ENCODE measurements around the gene POLR1A. TPM values are rescaled to one million over a fixed set of nuclear protein-coding genes. Genes with fewer than 3 reads are reported as not detected.

The POLR1A gene
- total RNA-seq, 4 donors from 2014 or later, result 13.3 to 22.4 (median 16.6) TPM

GRCh38 chr2:85983766-85984165, 121.9 kb downstream of the POLR1A start:
- WGBS, result 92% methylated on average over 6 of the region's 6 CpGs
- TF ChIP-seq POLR2A (IDR thresholded peaks at IDR 0.05; ENCODE audit: low read depth) (no peak), EP300 (IDR thresholded peaks at IDR 0.05) (no peak), POLR2AphosphoS5 (IDR thresholded peaks at IDR 0.05) (no peak)
- Histone ChIP-seq H3K4me3 (no peak overlapping the region), H3K27ac (replicated peaks in 1 of 4) (no peak overlapping the region), H3K9me3 (no peaks in the 10 kb centered on the region), H3K27me3 (no peaks in the 10 kb centered on the region), H3K4me1 (peaks cover 8 to 27% (median 21%) of the 10 kb centered on the region in 4 donors), H3K36me3 (no peaks in the 10 kb centered on the region)
- intact Hi-C loops (cut with DNase I), result no loop called here
- no peak for DNase-seq (ENCODE audit: extremely low spot score)

DNA sequence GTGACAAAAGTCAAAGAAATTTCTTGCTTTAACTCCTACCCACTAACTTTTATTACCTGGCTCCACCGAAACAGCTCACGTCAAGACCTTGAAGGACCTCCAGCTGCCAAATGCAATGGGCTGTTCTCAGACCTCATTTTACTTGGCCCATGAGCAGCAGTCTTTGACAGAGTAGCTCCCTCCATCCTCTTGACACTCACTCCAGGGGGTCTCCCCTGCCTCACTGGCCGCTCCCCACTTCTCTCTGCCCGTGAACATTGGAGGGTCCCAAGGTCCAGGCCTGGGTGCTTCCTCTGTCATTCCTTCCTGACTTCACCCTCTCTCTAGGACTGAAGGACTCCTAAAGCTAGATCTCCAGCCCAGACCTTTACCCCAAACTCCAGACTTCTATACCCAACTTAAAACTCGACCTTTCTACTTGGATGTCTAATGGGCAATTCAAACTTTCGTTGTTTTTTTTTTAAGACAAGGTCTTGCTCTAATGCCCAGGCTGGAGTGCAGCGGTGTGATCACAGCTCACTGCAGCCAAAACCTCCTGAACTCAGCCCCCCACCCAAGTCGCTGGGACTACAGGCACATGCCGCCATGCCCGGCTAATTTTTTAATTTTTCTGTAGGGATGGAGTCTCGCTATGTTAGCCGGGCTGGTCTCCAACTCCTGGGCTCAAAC, 124.0 kb downstream of the POLR1A start:
- Histone ChIP-seq H3K4me3 (no peak overlapping the region), H3K27me3 (no peaks in the 10 kb centered on the region)
- WGBS, result 91% methylated on average over 12 of the region's 12 CpGs

DNA sequence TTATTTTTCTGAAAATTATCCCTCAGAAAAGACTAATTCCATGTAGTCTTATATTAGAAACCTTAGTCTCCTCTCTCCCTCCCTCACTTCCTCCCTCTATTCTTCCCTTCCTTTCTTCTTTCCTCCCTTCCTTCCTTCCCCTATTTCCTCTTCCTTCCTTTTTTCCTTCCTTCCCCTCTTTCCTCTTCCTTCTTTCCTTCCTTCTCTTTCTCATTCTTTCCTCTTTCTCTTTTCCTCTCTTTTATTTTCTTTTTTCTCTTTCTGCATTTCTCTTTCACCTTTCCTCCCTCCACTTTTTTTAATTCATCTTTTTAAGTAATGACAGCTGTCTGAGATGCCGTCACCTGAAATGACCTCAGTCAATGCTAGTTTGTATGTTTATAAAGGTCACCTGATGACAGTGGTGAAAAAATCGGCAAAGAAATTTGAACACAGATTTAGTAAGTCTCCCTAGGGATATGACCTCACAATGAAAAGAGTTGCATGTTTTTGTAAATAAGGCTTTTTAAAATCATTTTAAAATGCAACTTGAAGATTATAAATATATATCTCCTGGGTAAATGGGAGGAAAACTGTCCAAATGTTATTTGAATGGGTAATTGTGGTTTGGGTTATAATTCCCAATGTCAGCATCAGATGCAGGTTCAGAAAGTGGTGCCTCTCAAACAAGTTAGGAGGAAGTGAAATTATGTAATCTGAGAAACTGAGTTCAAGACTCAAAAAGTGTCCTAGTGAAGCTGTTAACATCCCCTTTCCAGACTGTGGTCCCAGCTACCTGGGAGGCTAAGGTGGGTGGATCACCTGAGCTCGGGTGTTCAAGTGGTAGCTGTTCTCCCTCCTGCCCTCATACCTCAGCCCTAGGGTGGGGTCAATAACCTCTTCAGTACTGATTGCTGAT, 126.6 kb downstream of the POLR1A start:
- 45% methylated on average over 3 of the region's 3 CpGs for WGBS
- intact Hi-C loops (cut with DNase I), result no loop called here
- Histone ChIP-seq H3K27ac (replicated peaks in 1 of 4) (no peak overlapping the region), H3K4me1 (peaks cover 17 to 31% (median 23%) of the 10 kb centered on the region in 4 donors), H3K4me3 (no peak overlapping the region), H3K36me3 (no peaks in the 10 kb centered on the region), H3K9me3 (no peaks in the 10 kb centered on the region), H3K27me3 (no peaks in the 10 kb centered on the region)
- TF ChIP-seq POLR2A (IDR thresholded peaks at IDR 0.05; ENCODE audit: low read depth) (no peak), POLR2AphosphoS5 (IDR thresholded peaks at IDR 0.05) (no peak), EP300 (IDR thresholded peaks at IDR 0.05) (no peak)
- TF ChIP-seq, protein P1, sequence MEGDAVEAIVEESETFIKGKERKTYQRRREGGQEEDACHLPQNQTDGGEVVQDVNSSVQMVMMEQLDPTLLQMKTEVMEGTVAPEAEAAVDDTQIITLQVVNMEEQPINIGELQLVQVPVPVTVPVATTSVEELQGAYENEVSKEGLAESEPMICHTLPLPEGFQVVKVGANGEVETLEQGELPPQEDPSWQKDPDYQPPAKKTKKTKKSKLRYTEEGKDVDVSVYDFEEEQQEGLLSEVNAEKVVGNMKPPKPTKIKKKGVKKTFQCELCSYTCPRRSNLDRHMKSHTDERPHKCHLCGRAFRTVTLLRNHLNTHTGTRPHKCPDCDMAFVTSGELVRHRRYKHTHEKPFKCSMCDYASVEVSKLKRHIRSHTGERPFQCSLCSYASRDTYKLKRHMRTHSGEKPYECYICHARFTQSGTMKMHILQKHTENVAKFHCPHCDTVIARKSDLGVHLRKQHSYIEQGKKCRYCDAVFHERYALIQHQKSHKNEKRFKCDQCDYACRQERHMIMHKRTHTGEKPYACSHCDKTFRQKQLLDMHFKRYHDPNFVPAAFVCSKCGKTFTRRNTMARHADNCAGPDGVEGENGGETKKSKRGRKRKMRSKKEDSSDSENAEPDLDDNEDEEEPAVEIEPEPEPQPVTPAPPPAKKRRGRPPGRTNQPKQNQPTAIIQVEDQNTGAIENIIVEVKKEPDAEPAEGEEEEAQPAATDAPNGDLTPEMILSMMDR (IDR thresholded peaks at IDR 0.05), result no peak
- DNase-seq (ENCODE audit: extremely low spot score), result no peak

More for the DNA sequence above, 124.0 kb downstream of the POLR1A start:
- DNase-seq (ENCODE audit: extremely low spot score), result no peak
- intact Hi-C loops (cut with DNase I), result no loop called here
- Histone ChIP-seq H3K27ac (replicated peaks in 1 of 4) (no peak overlapping the region), H3K9me3 (no peaks in the 10 kb centered on the region), H3K36me3 (no peaks in the 10 kb centered on the region), H3K4me1 (peaks cover 10 to 19% (median 12%) of the 10 kb centered on the region in 4 donors)
- TF ChIP-seq POLR2A (IDR thresholded peaks at IDR 0.05; ENCODE audit: low read depth) (no peak), POLR2AphosphoS5 (IDR thresholded peaks at IDR 0.05) (no peak), EP300 (IDR thresholded peaks at IDR 0.05) (no peak)
- TF ChIP-seq, protein P1 (IDR thresholded peaks at IDR 0.05), result no peak

GRCh38 chr2:85976106-85976920, 129.4 kb downstream of the POLR1A start:
- Histone ChIP-seq H3K4me3 (no peak overlapping the region), H3K27me3 (no peaks in the 10 kb centered on the region), H3K4me1 (peaks cover 17 to 31% (median 23%) of the 10 kb centered on the region in 4 donors), H3K9me3 (no peaks in the 10 kb centered on the region), H3K36me3 (no peaks in the 10 kb centered on the region), H3K27ac (replicated peaks in 1 of 4) (peak overlapping the region in 1 of 4 donors; percentile 5)
- TF ChIP-seq, protein P1 (IDR thresholded peaks at IDR 0.05), result no peak
- TF ChIP-seq POLR2A (IDR thresholded peaks at IDR 0.05; ENCODE audit: low read depth) (no peak), POLR2AphosphoS5 (IDR thresholded peaks at IDR 0.05) (no peak), EP300 (IDR thresholded peaks at IDR 0.05) (no peak)
- intact Hi-C loops (cut with DNase I), result no loop called here
- no peak for DNase-seq (ENCODE audit: extremely low spot score)
- WGBS, result 70% methylated on average over 8 of the region's 9 CpGs
